ENCODE measurements around the gene CERS5.
"Not testable (repeated sequence)": the region's sequence is repeated elsewhere in the genome, so short reads cannot be mapped to it uniquely, and the experiment has no call there.

Gene CERS5

DNA sequence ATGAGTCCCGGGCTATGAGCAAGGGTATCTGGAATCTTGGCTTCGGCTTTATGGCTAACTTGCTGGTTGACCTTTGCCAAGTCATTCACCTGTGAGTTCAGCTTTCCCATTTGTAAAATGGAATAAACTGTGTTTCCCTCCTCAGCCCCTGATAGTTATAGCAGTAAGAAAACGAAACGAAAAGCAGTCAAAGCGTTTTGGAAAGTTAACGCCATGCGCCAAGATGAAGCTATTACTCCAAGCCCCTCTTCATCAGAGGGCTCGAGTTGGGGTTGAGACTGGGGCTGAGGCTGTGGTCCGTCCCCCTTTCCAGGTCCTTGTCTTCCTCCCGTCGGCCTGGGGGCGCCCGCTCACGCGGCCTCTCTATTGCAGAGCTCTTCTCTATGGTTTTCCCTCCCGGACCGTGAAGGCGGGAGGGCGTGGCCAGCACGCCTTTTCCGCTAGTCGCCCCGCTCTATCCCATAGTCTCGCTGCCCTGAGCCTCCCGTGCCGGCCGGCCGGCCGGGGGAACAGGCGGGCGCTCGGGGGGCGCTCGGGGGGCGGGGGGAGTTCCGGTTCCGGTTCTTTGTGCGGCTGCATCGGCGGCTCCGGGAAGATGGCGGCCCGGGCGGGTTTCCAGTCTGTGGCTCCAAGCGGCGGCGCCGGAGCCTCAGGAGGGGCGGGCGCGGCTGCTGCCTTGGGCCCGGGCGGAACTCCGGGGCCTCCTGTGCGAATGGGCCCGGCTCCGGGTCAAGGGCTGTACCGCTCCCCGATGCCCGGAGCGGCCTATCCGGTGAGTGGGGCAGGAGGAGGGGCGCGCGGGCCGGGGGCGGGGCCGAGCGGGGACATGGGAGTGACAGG lies 82.2 kb downstream of the CERS5 start, which contains the start of gene SMARCD1:
Gene SMARCD1, plus strand, starts transcription at position 568 of the 840 bp plus-strand sequence. Its CDS starts 28 bp downstream, at position 596.
- no peaks in the 10 kb centered on the region for H3K27me3 ChIP-seq (ENCODE audit: insufficient read depth, insufficient read length)
- H3K9me3 ChIP-seq (ENCODE audit: insufficient read depth, low read length): no peaks in the 10 kb centered on the region
- TF ChIP-seq YY1 (IDR thresholded peaks at IDR 0.05; ENCODE audit: insufficient read depth, insufficient read length): peak; percentile 43
- TF ChIP-seq ZNF274 (IDR thresholded peaks at IDR 0.05; ENCODE audit: low read depth, low read length): no peak
- peaks cover 44% of the 10 kb centered on the region for H3K36me3 ChIP-seq (ENCODE audit: insufficient read depth, insufficient read length, low read length)
- H3K4me1 ChIP-seq (ENCODE audit: insufficient read depth, insufficient read length): no peaks in the 10 kb centered on the region
- H3K4me3 ChIP-seq (ENCODE audit: insufficient read length, low read depth): peak within 1 kb of the TSS; percentile 90
- peak within 1 kb of the TSS; percentile 85 for H3K9ac ChIP-seq (ENCODE audit: insufficient read length, low read depth)
- DNase-seq (ENCODE audit: low read depth, low spot score): peak; percentile 96

DNA sequence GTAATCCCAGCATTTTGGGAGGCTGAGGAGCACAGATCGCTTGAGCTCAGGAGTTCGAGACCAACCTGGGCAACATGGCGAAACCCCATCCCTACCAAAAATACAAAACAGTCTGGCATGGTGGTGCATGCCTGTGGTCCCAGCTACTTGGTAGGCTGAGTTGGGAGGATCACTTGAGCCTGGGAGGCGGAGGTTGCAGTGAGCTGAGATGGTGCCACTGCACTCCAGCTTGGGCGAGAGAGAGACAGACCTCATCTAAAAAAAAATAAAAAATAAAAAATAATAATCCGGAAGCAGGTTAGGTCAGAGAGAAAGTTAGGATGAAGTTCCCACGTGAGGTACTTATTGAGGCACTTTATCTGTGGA lies 82.8 kb downstream of the CERS5 start:
- not testable (repeated sequence) for H3K9me3 ChIP-seq (ENCODE audit: insufficient read depth, low read length); DNase-seq (ENCODE audit: low read depth, low spot score); H3K27me3 ChIP-seq (ENCODE audit: insufficient read depth, insufficient read length); H3K4me1 ChIP-seq (ENCODE audit: insufficient read depth, insufficient read length)
- Histone ChIP-seq H3K4me3 (ENCODE audit: insufficient read length, low read depth) (peak overlapping the region; percentile 58), H3K9ac (ENCODE audit: insufficient read length, low read depth) (peak overlapping the region; percentile 85), H3K36me3 (ENCODE audit: insufficient read depth, insufficient read length, low read length) (peaks cover 38% of the 10 kb centered on the region)

DNA sequence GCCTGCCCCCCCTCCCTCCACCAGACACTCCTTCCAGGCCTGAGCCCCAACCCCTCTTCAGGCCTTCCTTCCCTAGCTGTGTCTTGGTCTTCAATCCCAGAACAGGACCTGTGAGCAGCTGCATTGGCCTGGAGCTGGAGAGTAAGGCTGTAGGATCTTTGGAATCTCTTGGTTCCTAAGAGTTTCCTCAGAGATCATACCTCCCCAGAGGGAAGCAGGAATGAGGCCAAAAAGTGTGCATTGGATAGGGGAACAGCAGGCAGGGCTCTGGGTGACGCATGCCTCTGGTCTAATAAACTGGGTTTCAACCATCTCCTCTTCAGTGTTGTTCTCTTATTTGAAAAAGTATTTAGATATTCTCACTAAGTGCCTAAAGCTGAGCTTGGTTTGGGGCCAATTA lies 83.9 kb downstream of the CERS5 start:
- H3K4me1 ChIP-seq (ENCODE audit: insufficient read depth, insufficient read length): no peaks in the 10 kb centered on the region
- H3K9ac ChIP-seq (ENCODE audit: insufficient read length, low read depth): no peak overlapping the region
- H3K9me3 ChIP-seq (ENCODE audit: insufficient read depth, low read length): no peaks in the 10 kb centered on the region
- no peak overlapping the region for H3K4me3 ChIP-seq (ENCODE audit: insufficient read length, low read depth)
- TF ChIP-seq YY1 (IDR thresholded peaks at IDR 0.05; ENCODE audit: insufficient read depth, insufficient read length) (no peak), SUZ12 (IDR thresholded peaks at IDR 0.05; ENCODE audit: extremely low read depth, insufficient read depth, insufficient read length) (no peak), ZNF274 (IDR thresholded peaks at IDR 0.05; ENCODE audit: low read depth, low read length) (no peak)
- peaks cover 27% of the 10 kb centered on the region for H3K36me3 ChIP-seq (ENCODE audit: insufficient read depth, insufficient read length, low read length)
- H3K27me3 ChIP-seq (ENCODE audit: insufficient read depth, insufficient read length): no peaks in the 10 kb centered on the region
- no peak for DNase-seq (ENCODE audit: low read depth, low spot score)

DNA sequence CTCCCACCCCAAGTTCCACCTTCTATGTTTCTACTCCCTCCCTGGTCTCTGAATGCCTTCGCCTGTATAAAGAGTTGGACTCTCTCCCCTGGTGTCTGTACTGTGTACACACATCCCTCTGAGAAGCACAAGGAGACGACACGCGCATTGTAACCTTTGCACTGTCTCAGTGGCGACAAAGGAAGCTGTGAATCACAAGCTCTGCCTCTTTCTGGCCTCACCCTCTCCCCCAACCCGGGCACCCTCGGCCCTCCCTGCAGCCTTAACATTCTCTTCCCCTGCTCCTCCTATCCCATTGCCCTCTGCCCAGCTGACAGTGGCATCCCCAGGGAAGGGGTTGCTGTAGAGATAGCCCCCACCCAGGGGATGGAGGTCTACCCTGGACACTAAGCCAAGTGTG lies 84.5 kb downstream of the CERS5 start:
- no peak for TF ChIP-seq ZNF274 (IDR thresholded peaks at IDR 0.05; ENCODE audit: low read depth, low read length)
- no peak for TF ChIP-seq YY1 (IDR thresholded peaks at IDR 0.05; ENCODE audit: insufficient read depth, insufficient read length)
- no peak for TF ChIP-seq SUZ12 (IDR thresholded peaks at IDR 0.05; ENCODE audit: extremely low read depth, insufficient read depth, insufficient read length)
- Histone ChIP-seq H3K9ac (ENCODE audit: insufficient read length, low read depth) (no peak overlapping the region), H3K27me3 (ENCODE audit: insufficient read depth, insufficient read length) (no peaks in the 10 kb centered on the region), H3K4me1 (ENCODE audit: insufficient read depth, insufficient read length) (no peaks in the 10 kb centered on the region), H3K4me3 (ENCODE audit: insufficient read length, low read depth) (no peak overlapping the region), H3K36me3 (ENCODE audit: insufficient read depth, insufficient read length, low read length) (peaks cover 20% of the 10 kb centered on the region), H3K9me3 (ENCODE audit: insufficient read depth, low read length) (no peaks in the 10 kb centered on the region)
- no peak for DNase-seq (ENCODE audit: low read depth, low spot score)

DNA sequence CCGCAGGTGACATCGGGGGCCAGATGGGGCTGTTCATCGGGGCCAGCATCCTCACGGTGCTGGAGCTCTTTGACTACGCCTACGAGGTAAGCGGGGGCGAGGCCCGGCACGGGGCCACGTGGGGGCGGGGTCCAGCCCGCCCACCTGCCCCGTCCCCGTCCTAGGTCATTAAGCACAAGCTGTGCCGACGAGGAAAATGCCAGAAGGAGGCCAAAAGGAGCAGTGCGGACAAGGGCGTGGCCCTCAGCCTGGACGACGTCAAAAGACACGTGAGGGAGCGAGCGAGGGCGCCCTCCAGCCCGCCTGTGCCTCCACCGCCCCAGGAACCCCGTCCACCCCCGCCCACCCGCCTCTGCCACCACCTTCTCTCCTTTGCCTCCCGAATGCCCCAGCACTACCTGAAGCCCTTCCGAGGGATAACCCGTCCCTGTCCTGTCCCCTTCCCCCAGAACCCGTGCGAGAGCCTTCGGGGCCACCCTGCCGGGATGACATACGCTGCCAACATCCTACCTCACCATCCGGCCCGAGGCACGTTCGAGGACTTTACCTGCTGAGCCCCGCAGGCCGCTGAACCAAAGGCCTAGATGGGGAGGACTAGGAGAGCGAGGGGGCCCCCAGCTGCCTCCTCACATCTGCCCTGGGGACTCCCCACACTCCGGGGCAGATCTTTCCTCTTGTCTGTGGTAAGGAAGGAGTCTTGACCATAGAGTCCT lies 85.9 kb downstream of the CERS5 start:
- no peaks in the 10 kb centered on the region for H3K9me3 ChIP-seq (ENCODE audit: insufficient read depth, low read length)
- H3K9ac ChIP-seq (ENCODE audit: insufficient read length, low read depth): no peak overlapping the region
- no peaks in the 10 kb centered on the region for H3K27me3 ChIP-seq (ENCODE audit: insufficient read depth, insufficient read length)
- no peak overlapping the region for H3K4me3 ChIP-seq (ENCODE audit: insufficient read length, low read depth)
- no peak for DNase-seq (ENCODE audit: low read depth, low spot score)
- TF ChIP-seq ZNF274 (IDR thresholded peaks at IDR 0.05; ENCODE audit: low read depth, low read length) (no peak), YY1 (IDR thresholded peaks at IDR 0.05; ENCODE audit: insufficient read depth, insufficient read length) (no peak), SUZ12 (IDR thresholded peaks at IDR 0.05; ENCODE audit: extremely low read depth, insufficient read depth, insufficient read length) (no peak)
- peaks cover 6% of the 10 kb centered on the region for H3K36me3 ChIP-seq (ENCODE audit: insufficient read depth, insufficient read length, low read length)
- H3K4me1 ChIP-seq (ENCODE audit: insufficient read depth, insufficient read length): no peaks in the 10 kb centered on the region

DNA sequence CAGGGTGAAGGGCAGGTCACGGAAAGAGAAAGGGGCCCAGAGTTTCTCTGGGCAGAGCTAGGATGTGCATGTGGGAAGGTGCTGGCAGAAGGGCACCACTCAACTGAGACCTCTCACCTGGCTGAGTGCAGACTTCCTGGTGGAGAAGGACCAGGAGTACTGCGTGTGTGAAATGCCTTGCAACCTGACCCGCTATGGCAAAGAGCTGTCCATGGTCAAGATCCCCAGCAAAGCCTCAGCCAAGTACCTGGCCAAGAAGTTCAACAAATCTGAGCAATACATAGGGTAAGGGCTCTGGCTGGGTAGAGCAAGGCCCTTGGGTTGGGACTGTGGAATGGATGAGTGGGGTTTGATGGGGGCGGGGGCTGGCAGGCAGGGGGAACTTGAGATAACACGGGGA lies 87.4 kb downstream of the CERS5 start:
- Histone ChIP-seq H3K36me3 (ENCODE audit: insufficient read depth, insufficient read length, low read length) (no peaks in the 10 kb centered on the region), H3K9me3 (ENCODE audit: insufficient read depth, low read length) (no peaks in the 10 kb centered on the region), H3K4me1 (ENCODE audit: insufficient read depth, insufficient read length) (peaks cover 10% of the 10 kb centered on the region), H3K27me3 (ENCODE audit: insufficient read depth, insufficient read length) (no peaks in the 10 kb centered on the region), H3K4me3 (ENCODE audit: insufficient read length, low read depth) (no peak overlapping the region), H3K9ac (ENCODE audit: insufficient read length, low read depth) (no peak overlapping the region)
- TF ChIP-seq SUZ12 (IDR thresholded peaks at IDR 0.05; ENCODE audit: extremely low read depth, insufficient read depth, insufficient read length): no peak
- TF ChIP-seq ZNF274 (IDR thresholded peaks at IDR 0.05; ENCODE audit: low read depth, low read length): no peak
- no peak for TF ChIP-seq YY1 (IDR thresholded peaks at IDR 0.05; ENCODE audit: insufficient read depth, insufficient read length)
- no peak for DNase-seq (ENCODE audit: low read depth, low spot score)

Data from NT2/D1 (cell line).